ENCODE data around the gene KRTAP4-5.
"Not testable (repeated sequence)": the region's sequence is repeated elsewhere in the genome, so short reads cannot be mapped to it uniquely, and the experiment has no call there.

KRTAP4-5 gene

DNA sequence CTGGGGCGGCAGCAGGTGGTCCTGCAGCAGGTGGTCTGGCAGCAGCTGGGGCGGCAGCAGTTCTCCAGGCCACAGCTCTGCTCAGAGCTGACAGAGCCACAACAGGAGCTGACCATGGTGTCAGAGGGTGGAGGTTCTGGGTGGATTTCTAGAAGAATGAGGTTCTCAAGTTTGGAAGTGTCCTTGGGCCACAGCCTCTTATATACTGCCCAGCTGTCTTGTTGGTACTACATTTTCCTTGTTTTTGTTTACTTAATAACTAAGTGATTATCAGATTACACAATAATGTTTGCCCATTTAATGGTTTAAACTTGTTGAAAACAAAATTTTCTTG lies at the start of gene KRTAP4-5:
KRTAP4-5 (minus strand) TSS at position 174 of the 334 bp plus-strand sequence; CDS start at position 116, 58 bp downstream.
- DNase-seq = no peak

DNA sequence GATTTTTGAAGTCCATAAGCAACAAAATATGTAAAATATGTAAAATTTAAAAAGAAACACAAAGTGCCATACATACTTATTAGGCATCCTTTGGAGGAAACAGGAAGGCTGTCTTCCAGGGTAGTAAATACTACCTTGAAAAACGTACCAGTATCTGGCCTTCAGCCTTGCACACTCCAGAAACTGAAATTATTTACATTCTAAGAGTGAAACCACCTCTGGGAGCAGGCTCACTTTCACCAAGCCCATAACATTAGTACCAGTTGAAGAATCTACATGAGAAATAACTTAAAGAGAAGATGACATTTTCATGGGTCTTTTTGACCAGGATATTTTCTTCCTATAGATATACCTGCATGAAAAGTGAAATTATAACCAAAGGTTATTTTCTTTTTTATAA lies 46.4 kb upstream of the KRTAP4-5 start:
- no peak for DNase-seq

DNA sequence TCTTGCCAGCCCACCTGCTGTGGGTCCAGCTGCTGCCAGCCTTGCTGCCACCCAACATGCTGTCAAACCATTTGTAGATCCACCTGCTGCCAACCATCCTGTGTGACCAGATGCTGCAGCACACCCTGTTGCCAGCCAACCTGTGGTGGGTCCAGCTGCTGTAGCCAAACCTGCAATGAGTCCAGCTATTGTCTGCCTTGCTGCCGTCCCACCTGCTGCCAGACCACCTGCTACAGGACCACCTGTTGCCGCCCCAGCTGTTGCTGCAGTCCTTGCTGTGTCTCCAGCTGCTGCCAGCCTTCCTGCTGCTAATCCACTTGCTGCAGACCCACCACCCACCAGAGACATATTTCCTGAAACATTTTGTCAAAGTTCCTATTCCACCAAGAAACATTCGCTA lies 40.7 kb upstream of the KRTAP4-5 start:
- no peak for DNase-seq

DNA sequence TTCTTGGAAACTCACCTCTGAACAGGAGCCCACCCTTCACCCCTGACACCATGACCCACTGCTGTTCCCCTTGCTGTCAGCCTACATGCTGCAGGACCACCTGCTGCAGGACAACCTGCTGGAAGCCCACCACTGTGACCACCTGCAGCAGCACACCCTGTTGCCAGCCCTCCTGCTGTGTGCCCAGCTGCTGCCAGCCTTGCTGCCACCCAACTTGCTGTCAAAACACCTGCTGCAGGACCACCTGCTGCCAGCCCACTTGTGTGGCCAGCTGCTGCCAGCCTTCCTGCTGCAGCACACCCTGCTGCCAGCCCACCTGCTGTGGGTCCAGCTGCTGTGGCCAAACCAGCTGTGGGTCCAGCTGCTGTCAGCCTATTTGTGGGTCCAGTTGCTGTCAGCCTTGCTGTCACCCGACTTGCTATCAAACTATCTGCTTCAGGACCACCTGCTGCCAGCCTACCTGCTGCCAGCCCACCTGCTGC lies 40.3 kb upstream of the KRTAP4-5 start, which contains the start of gene KRTAP9-1:
KRTAP9-1 (plus strand) TSS at position 51 of the 482 bp plus-strand sequence; CDS start at position 51, 0 bp downstream.
- not testable (repeated sequence) for DNase-seq

DNA sequence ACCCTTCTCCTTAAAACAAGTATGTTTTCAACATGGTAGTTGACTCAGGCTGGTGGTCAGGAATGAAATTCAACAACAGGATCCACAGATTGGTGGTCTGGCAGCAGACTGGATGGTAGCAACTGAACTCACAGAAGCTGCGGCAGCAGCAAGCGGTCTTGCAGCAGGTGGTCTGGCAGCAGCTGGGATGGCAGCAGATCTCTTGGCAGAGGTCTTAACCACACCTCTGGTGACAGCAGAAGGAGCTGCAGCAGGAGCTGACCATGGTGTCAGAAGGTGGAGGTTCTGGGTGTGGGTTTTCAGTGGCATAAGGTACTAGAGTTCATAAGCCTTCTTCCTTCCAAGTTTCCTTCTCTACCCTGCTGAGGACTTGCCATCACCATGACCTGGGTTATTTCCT lies 37.2 kb upstream of the KRTAP4-5 start:
- DNase-seq = no peak

DNA sequence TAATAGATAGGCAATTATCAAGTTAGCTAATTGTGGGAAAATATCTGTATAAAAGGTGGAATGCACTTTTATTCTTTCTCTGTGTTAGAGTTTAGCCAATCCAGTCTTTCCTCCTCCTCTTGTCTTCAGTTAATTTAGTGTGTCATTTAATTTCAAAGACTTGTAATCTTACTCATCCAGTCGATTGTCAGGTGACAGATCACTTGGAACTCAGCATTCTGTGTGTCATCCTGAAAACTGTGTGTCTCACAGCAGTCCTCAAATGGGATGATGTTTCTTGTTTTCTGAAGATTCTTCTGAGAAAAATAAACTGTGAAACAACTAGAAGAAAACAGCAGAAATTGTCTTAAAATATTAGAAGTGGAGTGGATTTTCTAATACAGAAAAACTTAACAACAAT lies 35.4 kb upstream of the KRTAP4-5 start:
- DNase-seq = no peak

DNA sequence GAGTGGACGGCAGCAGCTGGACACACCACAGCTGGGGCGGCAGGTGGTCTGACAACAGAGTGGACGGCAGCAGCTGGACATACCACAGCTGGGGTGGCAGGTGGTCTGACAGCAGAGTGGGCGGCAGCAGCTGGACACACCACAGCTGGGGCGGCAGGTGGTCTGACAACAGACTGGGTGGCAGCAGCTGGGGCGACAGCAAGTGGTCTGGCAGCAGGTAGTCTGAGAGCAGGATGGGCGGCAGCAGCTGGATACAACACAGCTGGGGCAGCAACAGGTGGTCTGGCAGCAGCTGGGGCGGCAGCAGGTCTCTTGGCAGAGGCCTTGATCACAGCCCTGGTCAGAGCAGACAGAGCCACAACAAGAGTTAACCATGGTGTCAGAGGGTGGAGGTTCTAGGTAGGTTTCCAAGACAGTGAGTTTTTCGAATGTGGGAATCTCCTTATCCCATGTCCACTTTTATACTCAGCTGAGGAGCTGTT lies 34.9 kb upstream of the KRTAP4-5 start, which contains the start of gene KRTAP4-1:
KRTAP4-1 (minus strand) TSS at position 432 of the 482 bp plus-strand sequence; CDS start at position 375, 57 bp downstream.
- DNase-seq = no peak

DNA sequence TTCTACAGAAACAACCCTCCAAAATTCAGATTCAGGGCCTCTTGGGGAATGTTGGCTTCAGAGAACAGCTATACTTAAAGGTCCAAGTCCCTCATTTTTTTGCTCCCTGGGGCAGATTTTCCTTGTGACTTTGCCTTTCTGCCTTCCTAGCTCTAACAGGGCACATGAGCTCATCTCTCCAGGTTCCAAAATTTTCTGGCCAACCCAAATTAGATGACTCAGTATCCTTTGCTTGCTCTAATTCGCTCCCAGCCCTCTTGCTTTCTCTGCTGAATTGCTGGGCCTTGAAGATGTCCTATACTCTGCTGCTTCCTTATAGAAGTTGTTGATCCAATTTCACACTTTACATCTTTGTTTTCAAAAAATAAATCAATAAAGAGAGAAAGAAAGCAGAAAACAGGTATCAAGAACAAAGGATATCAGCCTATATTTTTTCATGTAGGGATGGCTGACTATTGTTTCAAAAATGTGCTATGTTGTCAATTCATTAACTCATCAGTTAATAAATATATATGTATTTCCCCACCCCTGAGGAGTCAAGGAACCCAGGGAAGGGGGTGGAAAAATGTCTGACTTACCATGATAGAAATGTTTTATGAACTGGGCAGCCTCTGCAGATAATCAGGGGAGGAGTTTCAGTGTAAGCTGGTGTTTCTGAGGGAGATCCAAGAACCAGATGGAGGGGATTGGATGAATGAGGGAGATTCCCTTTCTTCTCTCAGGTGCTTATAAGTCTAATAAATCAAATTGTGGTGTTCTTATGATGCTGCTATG lies 29.4 kb upstream of the KRTAP4-5 start:
- DNase-seq = no peak

DNA sequence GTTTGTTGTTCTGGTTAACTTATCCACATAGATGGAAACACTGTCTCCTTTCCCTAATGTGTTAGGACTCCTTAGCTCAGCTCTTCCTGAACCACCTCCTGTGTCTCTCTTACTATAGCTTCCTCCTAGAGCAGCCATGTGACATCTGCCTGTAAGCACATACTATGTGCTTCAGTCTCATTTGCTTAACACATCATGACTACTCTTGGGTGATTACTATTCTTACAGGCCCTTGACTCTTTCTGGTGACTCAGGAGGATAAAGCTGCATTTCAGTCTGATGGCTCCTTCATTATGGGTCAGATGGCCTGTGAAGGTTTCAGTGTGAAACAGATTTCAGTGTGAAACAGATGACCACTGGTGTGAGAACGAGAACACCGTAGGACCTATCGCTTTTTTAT lies 28.7 kb upstream of the KRTAP4-5 start:
- no peak for DNase-seq

DNA sequence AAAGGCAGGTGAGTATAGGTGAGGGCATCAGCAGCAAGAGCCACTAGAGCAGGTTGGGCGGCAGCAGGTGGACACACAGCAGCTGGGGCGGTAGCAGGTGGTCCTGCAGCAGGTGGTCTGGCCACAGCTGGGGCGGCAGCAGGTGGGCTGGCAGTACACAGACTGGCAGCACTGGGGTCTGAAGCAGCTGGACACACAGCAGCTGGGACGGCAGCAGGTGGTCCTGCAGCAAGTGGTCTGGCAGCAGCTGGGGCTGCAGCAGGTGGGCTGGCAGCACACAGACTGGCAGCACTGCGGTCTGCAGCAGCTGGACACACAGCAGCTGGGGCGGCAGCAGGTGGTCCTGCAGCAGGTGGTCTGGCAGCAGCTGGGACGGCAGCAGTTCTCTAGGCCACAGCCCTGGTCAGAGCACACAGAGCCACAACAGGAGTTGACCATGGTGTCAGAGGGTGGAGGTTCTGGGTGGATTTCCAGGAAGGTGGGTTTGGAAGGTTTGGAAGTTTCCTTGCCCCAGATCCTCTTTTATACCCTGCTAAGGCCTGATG lies 28.2 kb upstream of the KRTAP4-5 start, which contains the start of gene KRTAP4-2:
KRTAP4-2 (minus strand) TSS at position 495 of the 545 bp plus-strand sequence; CDS start at position 438, 57 bp downstream.
- DNase-seq = no peak

DNA sequence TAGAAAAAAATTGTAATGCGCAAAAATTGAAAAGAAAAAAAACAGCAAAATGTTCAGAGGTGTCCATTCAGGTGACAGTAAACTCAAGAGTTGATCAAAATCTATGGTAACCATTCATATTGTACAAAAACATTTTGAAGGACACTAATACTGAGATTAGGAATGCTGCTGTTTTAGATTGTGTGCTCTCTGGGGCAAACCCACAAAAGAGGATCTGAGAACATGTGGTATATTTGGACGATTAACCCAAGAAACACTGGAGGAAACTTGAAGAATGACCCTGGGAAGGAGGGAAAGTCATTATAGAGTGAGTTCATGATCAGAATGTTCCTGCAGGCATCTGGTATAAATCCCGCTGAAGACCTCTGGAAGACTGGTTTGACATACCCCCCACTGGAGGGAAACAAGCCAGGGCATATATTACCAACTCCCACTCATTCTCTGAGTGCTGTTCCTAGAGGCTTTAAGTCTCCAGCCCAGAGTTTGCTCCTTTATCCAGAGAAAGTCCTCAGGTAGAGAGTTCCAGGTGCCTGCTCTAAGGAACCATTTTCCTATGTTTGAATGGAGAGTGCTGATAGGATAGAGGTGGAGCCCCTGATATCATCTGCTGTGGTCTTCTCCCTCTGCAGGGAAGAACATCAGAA lies 27.2 kb upstream of the KRTAP4-5 start:
- DNase-seq = no peak

DNA sequence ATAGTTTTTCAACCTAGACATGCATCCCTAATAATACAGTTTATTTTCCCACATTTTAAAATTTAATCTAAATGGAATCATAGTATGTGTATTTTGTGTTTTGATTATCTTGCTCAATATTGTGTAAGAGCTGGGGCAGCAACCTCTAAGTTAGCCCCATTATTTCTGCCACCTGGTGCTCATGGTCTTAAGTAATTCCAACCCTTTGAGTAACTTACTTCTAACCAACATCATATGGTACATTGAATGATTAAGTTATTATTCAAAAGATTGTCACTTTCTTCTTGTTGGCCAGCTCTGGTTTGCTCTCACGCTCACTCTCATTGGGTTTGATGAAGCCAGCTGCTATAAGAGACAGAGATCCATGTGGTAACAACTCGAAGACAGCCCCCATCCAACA lies 22.3 kb upstream of the KRTAP4-5 start:
- DNase-seq = no peak

DNA sequence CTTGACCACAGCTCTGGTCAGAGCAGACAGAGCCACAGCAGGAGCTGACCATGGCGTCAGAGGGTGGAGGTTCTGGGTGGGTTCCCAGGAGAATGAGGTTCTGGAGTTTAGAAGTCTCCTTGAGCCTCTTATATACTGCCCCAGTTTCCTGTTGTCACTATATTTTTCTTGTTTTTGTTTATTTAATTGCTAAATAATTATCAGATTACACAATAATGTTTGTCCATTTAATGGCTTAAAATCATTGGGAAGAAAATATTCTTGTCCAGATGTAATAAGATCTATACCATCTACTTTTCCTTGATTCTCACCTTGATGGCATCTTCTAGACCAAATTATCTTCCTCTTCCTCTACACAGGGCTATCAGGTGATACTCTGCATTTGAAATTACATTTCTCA lies 18.5 kb upstream of the KRTAP4-5 start, which contains the start of gene KRTAP4-3:
KRTAP4-3 (minus strand) TSS at position 101 of the 400 bp plus-strand sequence; CDS start at position 52, 49 bp downstream.
- no peak for DNase-seq

DNA sequence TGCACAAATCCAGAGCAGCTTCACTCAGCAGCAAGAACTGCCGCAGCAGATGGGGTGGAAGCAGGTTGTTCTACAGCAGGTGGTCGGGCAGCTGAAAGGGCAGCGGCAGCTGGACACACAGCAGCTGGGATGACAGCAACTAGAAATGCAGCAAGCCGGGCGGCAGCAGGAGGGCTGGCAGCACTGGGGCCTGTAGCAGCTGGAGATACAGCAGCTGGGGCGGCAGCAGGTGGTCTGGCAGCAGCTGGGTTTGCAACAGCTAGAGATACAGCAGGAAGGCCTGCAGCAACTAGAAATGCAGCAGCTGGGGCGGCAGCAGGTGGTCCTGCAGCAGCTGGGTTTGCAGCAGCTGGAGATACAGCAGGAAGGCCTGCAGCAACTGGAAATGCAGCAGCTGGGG lies 17.9 kb upstream of the KRTAP4-5 start:
- no peak for DNase-seq

DNA sequence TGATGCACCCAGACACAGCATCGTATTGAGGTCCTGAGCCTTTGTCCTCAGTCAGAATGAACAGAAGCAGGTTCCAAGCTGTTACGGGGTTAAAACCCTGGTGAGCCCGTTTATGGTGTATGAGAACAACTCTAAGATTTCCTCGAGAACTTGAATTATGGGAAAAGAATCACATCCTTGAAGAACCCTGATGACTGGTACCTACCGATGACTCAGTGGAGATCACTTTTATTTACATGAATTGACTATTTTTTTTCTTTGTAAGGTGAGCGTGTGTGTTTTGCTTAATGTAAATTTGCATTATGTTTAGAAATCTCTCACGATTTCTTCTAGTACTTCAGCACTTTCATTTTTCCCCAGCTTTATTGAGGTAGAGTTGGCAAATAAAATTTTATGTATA lies 14.2 kb upstream of the KRTAP4-5 start:
- DNase-seq = no peak

DNA sequence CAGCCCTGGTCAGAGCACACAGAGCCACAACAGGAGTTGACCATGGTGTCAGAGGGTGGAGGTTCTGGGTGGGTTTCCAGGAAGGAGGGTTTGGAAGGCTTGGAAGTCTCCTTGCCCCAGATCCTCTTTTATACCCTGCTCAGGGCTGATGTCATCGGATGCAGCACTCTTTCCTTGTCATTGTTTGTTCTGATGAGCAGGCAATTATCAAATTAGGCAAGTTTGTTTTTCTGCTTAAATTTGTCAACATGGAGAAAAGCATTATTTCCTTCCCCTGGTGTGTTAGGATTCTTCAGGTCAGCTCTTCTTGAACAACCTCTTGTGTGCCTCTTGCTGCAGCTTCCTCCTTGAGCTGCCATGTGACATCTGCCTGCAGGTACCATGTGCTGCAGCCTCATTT lies 11.0 kb upstream of the KRTAP4-5 start, which contains the start of gene KRTAP4-4:
KRTAP4-4 (minus strand) TSS at position 101 of the 400 bp plus-strand sequence; CDS start at position 44, 57 bp downstream.
- DNase-seq = no peak

DNA sequence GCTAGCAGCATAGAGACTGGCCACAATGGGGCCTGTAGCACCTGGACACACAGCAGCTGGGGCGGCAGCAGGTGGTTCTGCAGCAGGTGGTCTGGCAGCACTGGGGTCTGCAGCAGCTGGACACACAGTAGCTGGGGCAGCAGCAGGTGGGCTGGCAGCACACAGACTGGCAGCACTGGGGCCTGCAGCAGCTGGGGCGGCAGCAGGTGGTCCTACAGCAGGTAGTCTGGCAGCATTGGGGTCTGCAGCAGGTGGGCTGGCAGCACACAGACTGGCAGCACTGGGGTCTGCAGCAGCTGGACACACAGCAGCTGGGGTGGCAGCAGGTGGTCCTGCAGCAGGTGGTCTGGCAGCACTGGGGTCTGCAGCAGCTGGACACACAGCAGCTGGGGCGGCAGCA lies 10.6 kb upstream of the KRTAP4-5 start:
- not testable (repeated sequence) for DNase-seq

DNA sequence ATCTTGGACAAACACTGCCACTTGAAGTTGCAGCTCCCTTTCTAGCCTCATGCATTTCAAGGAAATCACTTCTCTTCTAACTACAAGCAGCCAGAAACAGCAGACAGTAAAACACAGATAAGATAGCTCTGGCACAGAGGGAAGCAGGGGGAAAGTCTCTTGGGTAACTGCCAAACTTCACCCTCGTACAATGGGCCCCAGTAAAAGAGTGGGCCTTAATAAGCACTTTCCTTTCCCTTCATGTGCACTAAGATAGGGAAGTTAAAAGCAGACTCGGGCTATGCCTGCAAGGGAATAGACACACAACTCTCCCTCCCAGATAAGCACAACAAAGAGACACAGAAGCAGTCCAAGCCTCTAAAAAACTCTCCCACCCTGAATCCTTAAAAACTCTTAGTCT lies 4.2 kb upstream of the KRTAP4-5 start:
- DNase-seq = no peak

DNA sequence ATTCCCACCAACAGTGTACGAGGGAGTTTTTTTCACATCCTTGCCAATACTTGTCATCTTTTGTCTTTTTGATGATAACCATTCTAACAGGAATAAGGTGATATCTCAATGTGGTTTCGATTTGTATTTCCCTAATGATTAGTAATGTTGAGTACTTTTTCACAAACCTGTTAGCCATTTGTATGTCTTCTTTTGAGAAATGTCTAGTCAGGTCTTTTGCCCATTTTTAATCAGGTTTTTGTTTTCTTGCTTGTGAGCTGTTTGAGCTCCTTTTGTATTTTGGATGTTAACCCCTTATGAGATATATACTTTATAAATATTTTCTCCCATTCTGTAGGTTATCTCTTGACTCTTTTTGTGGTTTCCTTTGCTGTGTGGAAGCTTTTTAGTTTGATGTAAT lies 1.9 kb upstream of the KRTAP4-5 start:
- no peak for DNase-seq

DNA sequence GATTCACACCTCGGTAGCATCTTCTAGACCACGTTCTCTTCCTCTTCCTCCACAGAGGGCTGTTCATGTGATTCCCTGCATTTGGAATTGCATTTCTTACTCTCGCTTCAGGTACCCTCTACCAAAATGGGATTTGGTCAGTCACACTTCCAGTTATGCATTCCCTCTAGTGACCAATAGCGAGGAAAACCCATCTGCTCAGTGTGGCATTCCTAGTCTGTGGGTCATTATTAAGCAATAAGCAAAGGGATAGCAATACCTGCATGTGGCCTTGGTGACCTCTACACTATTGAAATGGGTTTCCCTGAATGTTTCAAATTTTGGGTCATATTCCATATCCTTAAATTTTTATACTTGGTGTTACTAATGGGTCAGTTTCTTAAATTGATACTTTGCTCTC lies 401 bp upstream of the KRTAP4-5 start:
- DNase-seq = no peak

DNA sequence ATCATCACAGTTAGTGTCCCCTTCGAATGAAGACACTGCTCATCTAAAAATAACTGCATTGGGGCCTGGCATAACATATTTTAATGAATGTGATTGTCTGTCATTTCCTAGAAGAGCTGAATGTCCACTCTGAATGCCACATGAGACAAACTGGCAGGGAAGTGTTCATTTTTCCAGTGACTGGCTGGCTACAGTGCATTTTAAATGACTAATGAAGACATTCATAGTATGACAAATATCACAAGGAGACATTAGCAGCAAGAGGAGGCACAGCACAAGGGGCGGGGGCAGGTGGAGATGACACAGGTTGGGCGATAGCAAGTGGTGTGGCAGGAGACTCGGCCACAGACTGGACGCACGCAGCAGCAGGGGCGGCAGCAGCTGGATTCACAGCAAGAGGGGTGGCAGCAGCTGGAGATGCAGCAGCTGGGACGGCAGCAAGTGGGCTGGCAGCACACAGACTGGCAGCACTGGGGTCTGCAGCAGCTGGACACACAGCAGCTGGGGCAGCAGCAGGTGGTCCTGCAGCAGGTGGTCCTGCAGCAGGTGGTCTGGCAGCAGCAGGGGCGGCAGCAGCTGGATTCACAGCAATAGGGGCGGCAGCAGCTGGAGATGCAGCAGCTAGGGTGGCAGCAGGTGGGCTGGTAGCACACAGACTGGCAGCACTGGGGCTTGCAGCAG lies 514 bp downstream of the KRTAP4-5 start:
- not testable (repeated sequence) for DNase-seq

DNA sequence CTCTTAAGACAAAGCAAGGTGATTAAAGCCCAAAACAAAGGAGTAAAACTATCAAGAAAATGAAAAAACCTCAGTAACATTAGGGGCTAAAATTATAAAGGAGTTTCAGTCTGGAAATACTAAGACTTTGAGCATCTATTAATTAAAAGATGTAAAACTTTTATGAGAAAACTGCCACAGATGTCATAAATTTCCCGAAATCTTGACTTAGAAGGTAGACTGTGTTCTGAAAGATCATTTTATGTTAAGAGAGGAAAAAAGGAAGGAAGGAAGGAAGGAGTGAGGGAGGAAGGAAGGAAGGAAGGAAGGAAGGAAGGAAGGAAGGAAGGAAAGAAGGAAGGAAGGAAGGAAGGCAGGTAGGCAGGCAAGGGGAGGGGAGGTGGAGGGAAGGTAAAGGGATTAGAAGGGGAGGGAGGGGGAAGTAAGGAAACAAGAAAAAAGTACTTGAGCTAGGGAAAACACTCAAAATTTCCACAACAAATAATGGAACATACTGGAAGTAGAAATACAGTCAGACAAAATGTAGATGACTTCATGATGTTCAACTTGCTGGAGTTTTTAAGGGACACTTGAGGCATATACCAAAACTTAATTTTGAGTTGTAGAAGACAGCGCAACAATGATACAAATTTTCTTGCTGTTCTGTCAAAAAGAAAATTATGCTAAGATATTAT lies 2.0 kb downstream of the KRTAP4-5 start:
- DNase-seq = no peak
